HCT116 (cell line): ENCODE measurements around the gene TNIK. TPM values are rescaled to one million over a fixed set of nuclear protein-coding genes. Genes with fewer than 3 reads are reported as not detected.

Experiments
- ATAC-seq: fragments of 200-7000 bp; cut with Tn5 transposase; 2 replicates; pipeline ENCODE4 v1.9.1; 2020; ENCODE audit warnings: mild to moderate bottlenecking, moderate library complexity
- BruUV-seq: library from RNA; stranded (reverse); fragments of 400-500 nt; replicated peaks from 2 replicates; lab custom pipeline; 2021; lab: Mats Ljungman, UMichigan
- CTCF ChIA-PET: fragments of 300-600 bp; sonication (Branson Sonifier 250); formaldehyde crosslinking; loops from one replicate; lab custom pipeline; 2021; ENCODE audit warnings: antibody characterized with exemption; lab: Charles Lee
- POLR2A ChIA-PET: fragments of 300-600, 350-600 bp; sonication (Branson Sonifier 250); formaldehyde crosslinking; loops from one replicate; lab custom pipeline; 2021; ENCODE audit warnings: antibody characterized with exemption; lab: Charles Lee
- RAD21 ChIA-PET, 2 experiments: fragments of 300-600 bp; sonication (Branson Sonifier 250); formaldehyde crosslinking; loops; one replicate each; lab custom pipeline; 2023; ENCODE audit warnings: low total read pairs in 2 of 2; ENCODE audit not compliant: uncharacterized antibody in 2 of 2, unreplicated experiment in 2 of 2, low non-redundant PET in 1 of 2; lab: Charles Lee
- DNase-seq: peaks from one replicate; pipeline ENCODE4 v3.0.0-alpha.2; 2010; ENCODE audit warnings: low read depth, low spot score
- H2AFZ ChIP-seq: fragments of 200-600 bp; shearing (Covaris generic), sonication (generic); 2 replicates; pipeline ENCODE4 v1.6.1; 2017; ENCODE audit warnings: low read depth, mixed run types, mixed read lengths, antibody characterized with exemption, low read length; ENCODE audit not compliant: poor library complexity, severe bottlenecking
- H3K27ac ChIP-seq: 2 replicates; pipeline ENCODE4 v1.5.1; 2012; ENCODE audit warnings: low read depth, low read length
- H3K27me3 ChIP-seq: fragments of 200-600 bp; sonication (generic); 2 replicates; pipeline ENCODE4 v1.6.1; 2016; ENCODE audit warnings: mixed run types, low read length, mixed read lengths; ENCODE audit not compliant: insufficient read depth
- H3K36me3 ChIP-seq, 2 experiments: fragments of 200-500 bp in 1 of 2; fragments of 200-600 bp in 1 of 2; sonication (Bioruptor generic) in 1 of 2; sonication (generic) in 1 of 2; 2 replicates each; pipeline versions ENCODE4 v1.5.1 to v1.6.1; 2014 to 2016; ENCODE audit warnings: low read length in 2 of 2, inconsistent platforms in 1 of 2, mixed read lengths in 1 of 2, mixed run types in 1 of 2; ENCODE audit not compliant: insufficient read depth in 2 of 2, control insufficient read depth in 1 of 2
- H3K4me1 ChIP-seq, 2 experiments: fragments of 200-600 bp in 1 of 2; sonication (generic) in 1 of 2; 2 replicates each; pipeline versions ENCODE4 v1.5.1 to v1.6.1; 2012 to 2017; ENCODE audit warnings: low read length in 2 of 2, inconsistent platforms in 1 of 2, mild to moderate bottlenecking in 1 of 2, mixed read lengths in 1 of 2, mixed run types in 1 of 2, moderate library complexity in 1 of 2; ENCODE audit not compliant: insufficient read depth in 2 of 2, control insufficient read depth in 1 of 2
- H3K4me2 ChIP-seq: fragments of 200-600 bp; sonication (generic); 2 replicates; pipeline ENCODE4 v1.6.1; 2017; ENCODE audit warnings: mixed run types, low read length, mixed read lengths
- H3K4me3 ChIP-seq, 2 experiments: fragments of 200-600 bp in 1 of 2; sonication (generic) in 1 of 2; replicated peaks in 1 of 2; 2 replicates each; pipeline ENCODE4 v1.5.1; 2011 to 2016; ENCODE audit warnings: low read length in 2 of 2, control low read depth in 1 of 2, low read depth in 1 of 2, mild to moderate bottlenecking in 1 of 2, mixed read lengths in 1 of 2, mixed run types in 1 of 2
- H3K79me2 ChIP-seq: fragments of 200-600 bp; sonication (generic); 2 replicates; pipeline ENCODE4 v1.6.1; 2017; ENCODE audit warnings: mild to moderate bottlenecking, mixed run types, low read length, moderate library complexity, mixed read lengths; ENCODE audit not compliant: insufficient read depth
- H3K9ac ChIP-seq: fragments of 200-600 bp; sonication (generic); 2 replicates; pipeline ENCODE4 v1.6.1; 2016; ENCODE audit warnings: low read length, mixed read lengths
- H3K9me2 ChIP-seq: fragments of 200-600 bp; sonication (generic), shearing (Covaris generic); 2 replicates; pipeline ENCODE4 v1.6.1; 2017; ENCODE audit warnings: mixed run types, mild to moderate bottlenecking, moderate library complexity; ENCODE audit not compliant: insufficient read depth
- H3K9me3 ChIP-seq, 2 experiments: fragments of 200-500 bp in 1 of 2; fragments of 200-600 bp in 1 of 2; sonication (Bioruptor generic) in 1 of 2; sonication (generic) in 1 of 2; 2 replicates each; pipeline ENCODE4 v1.6.1; 2014 to 2017; ENCODE audit warnings: low read length in 2 of 2, mixed read lengths in 2 of 2, inconsistent platforms in 1 of 2, low read depth in 1 of 2, mild to moderate bottlenecking in 1 of 2, mixed run types in 1 of 2, moderate library complexity in 1 of 2; ENCODE audit not compliant: control insufficient read depth in 1 of 2, insufficient read depth in 1 of 2
- H4K20me1 ChIP-seq: fragments of 200-600 bp; sonication (generic), shearing (Covaris generic); 2 replicates; pipeline ENCODE4 v1.6.1; 2017; ENCODE audit warnings: mixed run types, mild to moderate bottlenecking, moderate library complexity; ENCODE audit not compliant: insufficient read depth
- ATF3 ChIP-seq: IDR thresholded peaks from 2 replicates; pipeline ENCODE4 v1.6.1; 2012
- CEBPB ChIP-seq: IDR thresholded peaks from 2 replicates; pipeline ENCODE4 v1.6.1; 2012; ENCODE audit warnings: low read depth
- EZH2phosphoT487 ChIP-seq: fragments of 200-600 bp; IDR thresholded peaks from 2 replicates; pipeline ENCODE4 v1.6.1; 2018; ENCODE audit warnings: antibody characterized with exemption, borderline replicate concordance
- FOSL1 ChIP-seq: IDR thresholded peaks from 2 replicates; pipeline ENCODE4 v1.6.1; 2012; ENCODE audit warnings: low read depth
- JUND ChIP-seq: IDR thresholded peaks from 2 replicates; pipeline ENCODE4 v1.6.1; 2012
- POLR2AphosphoS5 ChIP-seq: IDR thresholded peaks from 2 replicates; pipeline ENCODE4 v1.6.1; 2011; ENCODE audit warnings: mild to moderate bottlenecking, low read depth, low read length, moderate library complexity
- SP1 ChIP-seq: IDR thresholded peaks from 2 replicates; pipeline ENCODE4 v1.6.1; 2012; ENCODE audit warnings: low read depth
- SRF ChIP-seq: IDR thresholded peaks from 2 replicates; pipeline ENCODE4 v1.6.1; 2012; ENCODE audit warnings: low read depth
- intact Hi-C: fragments of 100-400 bp; cut with micrococcal nuclease; formaldehyde crosslinking; loops from 2 replicates; pipeline ENCODE4 v1.10.0; 2022
- total RNA-seq: library from RNA; stranded (reverse); gene quantifications from one replicate; pipeline ENCODE4 v1.2.1, GENCODE V29; 2021; ENCODE audit not compliant: unreplicated experiment
- TF ChIP-seq, protein P1 (sequence below): IDR thresholded peaks from 2 replicates; pipeline ENCODE4 v1.6.1; 2011; ENCODE audit warnings: mild to moderate bottlenecking, low read length, moderate library complexity; ENCODE audit not compliant: insufficient replicate concordance; ENCODE audit errors: extremely low read depth
- TF ChIP-seq, protein P2 (sequence below): IDR thresholded peaks from 2 replicates; pipeline ENCODE4 v1.6.1; 2012; ENCODE audit warnings: low read depth
- TF ChIP-seq, protein P3 (sequence below): IDR thresholded peaks from 2 replicates; pipeline ENCODE4 v1.6.1; 2012

TNIK gene
- total RNA-seq, 1 experiment from 2014 or later: 24.1 TPM

DNA sequence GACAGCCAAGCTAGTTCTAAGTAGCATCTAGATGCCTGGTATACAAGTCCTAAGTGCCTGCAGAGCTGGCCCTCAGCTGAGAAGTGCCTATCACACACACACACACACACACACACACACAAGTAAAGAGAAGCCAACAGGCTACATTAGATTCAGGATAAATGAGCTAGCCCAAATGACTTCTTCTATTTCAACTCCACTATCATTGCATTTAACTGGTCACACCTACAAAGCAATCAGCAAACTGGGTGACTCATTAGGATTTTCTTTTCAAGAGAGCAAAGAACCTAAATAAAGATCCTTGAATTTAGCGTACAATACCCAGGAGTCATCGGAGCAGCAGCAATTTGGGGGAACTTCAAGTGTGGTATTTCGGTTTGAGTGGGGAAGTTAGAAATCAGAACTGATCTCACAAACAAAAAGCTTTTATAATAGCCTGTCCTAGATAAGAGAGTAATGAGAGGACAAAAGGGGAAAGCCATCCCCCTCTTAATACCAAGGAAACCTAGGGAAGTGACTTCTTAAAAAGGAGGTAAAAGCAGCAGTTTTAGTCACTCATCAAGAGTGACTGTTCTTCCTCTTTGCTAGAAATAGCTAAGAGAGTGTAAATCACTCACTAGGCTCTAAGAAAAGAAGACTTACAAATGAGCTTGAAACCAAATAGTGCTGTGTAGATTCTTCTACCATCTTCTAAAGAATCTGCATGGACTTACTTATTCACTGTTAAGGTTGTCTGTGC, 112.7 kb downstream of the TNIK start:
- H3K4me2 ChIP-seq: peak overlapping the region; percentile 22
- no peaks in the 10 kb centered on the region for H3K9me3 ChIP-seq
- no peaks in the 10 kb centered on the region for H4K20me1 ChIP-seq
- no peak overlapping the region for H3K4me3 ChIP-seq
- POLR2A ChIA-PET: interaction anchor here (0.6 kb wide), 1 partner anchor 10 kb away, joined by 3 read pairs; no protein-coding TSS in a partner anchor
- no peaks in the 10 kb centered on the region for H3K27me3 ChIP-seq
- DNase-seq: no peak
- no TSS peak for BruUV-seq
- H3K36me3 ChIP-seq: no peaks in the 10 kb centered on the region
- RAD21 ChIA-PET: no interaction called here
- H3K9ac ChIP-seq: no peak overlapping the region
- TF ChIP-seq FOSL1 (peak; percentile 19; the same call in 1 of the 2 replicates), JUND (peak; percentile 38; the same call in 1 of the 2 replicates), CEBPB (0 out of 2 replicates have a peak, but pooled peaks have one; percentile 9), SP1 (peak; percentile 31; the same call in 1 of the 2 replicates), SRF (no peak)
- no peaks in the 10 kb centered on the region for H3K79me2 ChIP-seq
- peaks cover 33 to 36% of the 10 kb centered on the region in 2 experiments for H3K4me1 ChIP-seq
- H3K27ac ChIP-seq: 0 out of 2 replicates have a peak overlapping the region, but pooled peaks have one; percentile 1
- CTCF ChIA-PET: interaction anchor here (0.6 to 1.5 kb wide), 2 partner anchors 18 to 193 kb away, joined by 3 to 9 read pairs; no protein-coding TSS in a partner anchor
- no peak overlapping the region for H2AFZ ChIP-seq
- intact Hi-C loops: no loop called here
- no peaks in the 10 kb centered on the region for H3K9me2 ChIP-seq
- ATAC-seq: no peak

GRCh38 chr3:171346582-171347300, 113.5 kb downstream of the TNIK start:
- Histone ChIP-seq H3K4me1 (peaks cover 26 to 28% of the 10 kb centered on the region in 2 experiments), H4K20me1 (no peaks in the 10 kb centered on the region), H3K79me2 (no peaks in the 10 kb centered on the region), H2AFZ (no peak overlapping the region), H3K9ac (no peak overlapping the region), H3K4me2 (peak overlapping the region; percentile 22), H3K9me3 (no peaks in the 10 kb centered on the region), H3K4me3 (no peak overlapping the region), H3K9me2 (no peaks in the 10 kb centered on the region), H3K27ac (no peak overlapping the region), H3K27me3 (no peaks in the 10 kb centered on the region), H3K36me3 (no peaks in the 10 kb centered on the region)
- ChIA-PET CTCF (interaction anchor here (0.6 to 1.5 kb wide), 2 partner anchors 18 to 193 kb away, joined by 3 to 9 read pairs; no protein-coding TSS in a partner anchor), RAD21 (no interaction called here), POLR2A (no interaction called here)
- DNase-seq (no peak), ATAC-seq (no peak)
- no TSS peak for BruUV-seq
- intact Hi-C loops: no loop called here
- TF ChIP-seq, protein P1, sequence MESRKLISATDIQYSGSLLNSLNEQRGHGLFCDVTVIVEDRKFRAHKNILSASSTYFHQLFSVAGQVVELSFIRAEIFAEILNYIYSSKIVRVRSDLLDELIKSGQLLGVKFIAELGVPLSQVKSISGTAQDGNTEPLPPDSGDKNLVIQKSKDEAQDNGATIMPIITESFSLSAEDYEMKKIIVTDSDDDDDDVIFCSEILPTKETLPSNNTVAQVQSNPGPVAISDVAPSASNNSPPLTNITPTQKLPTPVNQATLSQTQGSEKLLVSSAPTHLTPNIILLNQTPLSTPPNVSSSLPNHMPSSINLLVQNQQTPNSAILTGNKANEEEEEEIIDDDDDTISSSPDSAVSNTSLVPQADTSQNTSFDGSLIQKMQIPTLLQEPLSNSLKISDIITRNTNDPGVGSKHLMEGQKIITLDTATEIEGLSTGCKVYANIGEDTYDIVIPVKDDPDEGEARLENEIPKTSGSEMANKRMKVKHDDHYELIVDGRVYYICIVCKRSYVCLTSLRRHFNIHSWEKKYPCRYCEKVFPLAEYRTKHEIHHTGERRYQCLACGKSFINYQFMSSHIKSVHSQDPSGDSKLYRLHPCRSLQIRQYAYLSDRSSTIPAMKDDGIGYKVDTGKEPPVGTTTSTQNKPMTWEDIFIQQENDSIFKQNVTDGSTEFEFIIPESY: no peak
- TF ChIP-seq POLR2AphosphoS5: no peak
- 0 out of 2 replicates have a peak, but pooled peaks have one; percentile 12 for TF ChIP-seq FOSL1
- TF ChIP-seq EZH2phosphoT487: no peak
- peak; percentile 65 for TF ChIP-seq ATF3
- TF ChIP-seq, protein P2, sequence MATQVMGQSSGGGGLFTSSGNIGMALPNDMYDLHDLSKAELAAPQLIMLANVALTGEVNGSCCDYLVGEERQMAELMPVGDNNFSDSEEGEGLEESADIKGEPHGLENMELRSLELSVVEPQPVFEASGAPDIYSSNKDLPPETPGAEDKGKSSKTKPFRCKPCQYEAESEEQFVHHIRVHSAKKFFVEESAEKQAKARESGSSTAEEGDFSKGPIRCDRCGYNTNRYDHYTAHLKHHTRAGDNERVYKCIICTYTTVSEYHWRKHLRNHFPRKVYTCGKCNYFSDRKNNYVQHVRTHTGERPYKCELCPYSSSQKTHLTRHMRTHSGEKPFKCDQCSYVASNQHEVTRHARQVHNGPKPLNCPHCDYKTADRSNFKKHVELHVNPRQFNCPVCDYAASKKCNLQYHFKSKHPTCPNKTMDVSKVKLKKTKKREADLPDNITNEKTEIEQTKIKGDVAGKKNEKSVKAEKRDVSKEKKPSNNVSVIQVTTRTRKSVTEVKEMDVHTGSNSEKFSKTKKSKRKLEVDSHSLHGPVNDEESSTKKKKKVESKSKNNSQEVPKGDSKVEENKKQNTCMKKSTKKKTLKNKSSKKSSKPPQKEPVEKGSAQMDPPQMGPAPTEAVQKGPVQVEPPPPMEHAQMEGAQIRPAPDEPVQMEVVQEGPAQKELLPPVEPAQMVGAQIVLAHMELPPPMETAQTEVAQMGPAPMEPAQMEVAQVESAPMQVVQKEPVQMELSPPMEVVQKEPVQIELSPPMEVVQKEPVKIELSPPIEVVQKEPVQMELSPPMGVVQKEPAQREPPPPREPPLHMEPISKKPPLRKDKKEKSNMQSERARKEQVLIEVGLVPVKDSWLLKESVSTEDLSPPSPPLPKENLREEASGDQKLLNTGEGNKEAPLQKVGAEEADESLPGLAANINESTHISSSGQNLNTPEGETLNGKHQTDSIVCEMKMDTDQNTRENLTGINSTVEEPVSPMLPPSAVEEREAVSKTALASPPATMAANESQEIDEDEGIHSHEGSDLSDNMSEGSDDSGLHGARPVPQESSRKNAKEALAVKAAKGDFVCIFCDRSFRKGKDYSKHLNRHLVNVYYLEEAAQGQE: no peak
- TF ChIP-seq CEBPB: peak; percentile 67; the same call in 1 of the 2 replicates
- TF ChIP-seq, protein P3, sequence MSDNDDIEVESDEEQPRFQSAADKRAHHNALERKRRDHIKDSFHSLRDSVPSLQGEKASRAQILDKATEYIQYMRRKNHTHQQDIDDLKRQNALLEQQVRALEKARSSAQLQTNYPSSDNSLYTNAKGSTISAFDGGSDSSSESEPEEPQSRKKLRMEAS: no peak
